PC-3 (cell line): ENCODE results near the gene GP1BA.

ENCODE experiments used
- EZH2 ChIP-seq: fragments of 300-600 bp; sonication (generic); IDR thresholded peaks from one replicate; pipeline ENCODE4 v1.6.1; 2017; ENCODE audit warnings: antibody characterized with exemption, mild to moderate bottlenecking, low read length; ENCODE audit not compliant: unreplicated experiment
- EZH2phosphoT487 ChIP-seq: fragments of 300-600 bp; sonication (generic); IDR thresholded peaks from 2 replicates; pipeline ENCODE4 v1.6.1; 2018; ENCODE audit warnings: mild to moderate bottlenecking, antibody characterized with exemption, low read length, borderline replicate concordance

DNA sequence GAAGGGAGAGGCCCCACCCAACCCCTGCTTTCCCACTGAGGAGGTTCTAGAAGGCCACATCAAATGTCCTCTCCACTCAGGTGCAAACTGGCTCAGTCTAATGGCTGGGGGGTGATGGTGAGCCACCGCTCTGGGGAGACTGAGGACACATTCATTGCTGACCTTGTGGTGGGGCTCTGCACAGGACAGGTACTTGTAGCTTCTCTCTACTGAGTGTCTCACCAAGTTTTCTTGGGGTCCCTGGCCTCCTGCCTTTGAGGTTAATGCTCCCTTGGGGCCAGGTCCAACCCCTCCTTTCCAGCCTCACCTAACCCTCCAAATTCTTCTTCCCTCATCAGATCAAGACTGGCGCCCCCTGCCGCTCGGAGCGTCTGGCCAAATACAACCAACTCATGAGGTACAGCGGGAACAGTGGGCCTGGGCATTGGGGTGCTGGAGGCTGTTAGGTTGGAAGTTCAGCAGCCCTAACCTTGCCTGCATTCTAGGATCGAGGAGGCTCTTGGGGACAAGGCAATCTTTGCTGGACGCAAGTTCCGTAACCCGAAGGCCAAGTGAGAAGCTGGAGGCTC, 24.5 kb downstream of the GP1BA start:
- TF ChIP-seq EZH2 (no peak), EZH2phosphoT487 (no peak)
